ENCODE results near the gene CHCHD4. TPM values are rescaled to one million over a fixed set of nuclear protein-coding genes. Genes with fewer than 3 reads are reported as not detected.
"Not testable (repeated sequence)": the region's sequence is repeated elsewhere in the genome, so short reads cannot be mapped to it uniquely, and the experiment has no call there.

Gene CHCHD4
- total and polyA plus RNA-seq, 8 donors = 3.2 to 8.6 (median 5.3) TPM

GRCh38 chr3:14123308-14124222 lies 1.1 kb downstream of the CHCHD4 start:
- no peak for TF ChIP-seq CTCF (IDR thresholded peaks at IDR 0.05)
- FAIRE-seq (no peak), DNase-seq (no peak)

GRCh38 chr3:14122301-14122700 lies 2.4 kb downstream of the CHCHD4 start:
- no peak for DNase-seq
- ATAC-seq = no peak
- intact Hi-C loops (cut with DNase I) = no loop called here

More at GRCh38 chr3:14123308-14124222, 1.1 kb downstream of the CHCHD4 start:
- Histone ChIP-seq H3K27ac (peak overlapping the region; percentile 83 to 94 (median 91)), H3K9me3 (no peaks in the 10 kb centered on the region), H3K27me3 (no peaks in the 10 kb centered on the region), H3K36me3 (no peaks in the 10 kb centered on the region), H3K4me3 (peak overlapping the region; percentile 80 to 98 (median 90)), H3K4me1 (peaks cover 11 to 27% (median 22%) of the 10 kb centered on the region in 3 donors)
- 46 to 49% methylated on average over 15 of the region's 15 CpGs for WGBS, 2 donors
- ATAC-seq = no peak
- intact Hi-C loops (cut with DNase I) = no loop called here

GRCh38 chr3:14121859-14122258 lies 2.8 kb downstream of the CHCHD4 start:
- intact Hi-C loops (cut with DNase I) = no loop called here
- Histone ChIP-seq H3K9me3 (no peaks in the 10 kb centered on the region), H3K4me1 (peaks cover 13 to 32% (median 24%) of the 10 kb centered on the region in 3 donors), H3K27me3 (no peaks in the 10 kb centered on the region), H3K4me3 (no peak overlapping the region), H3K27ac (no peak overlapping the region), H3K36me3 (no peaks in the 10 kb centered on the region)
- FAIRE-seq (no peak), ATAC-seq (no peak), DNase-seq (no peak)
- TF ChIP-seq CTCF (IDR thresholded peaks at IDR 0.05) = no peak
- 87 to 95% methylated on average over 5 of the region's 5 CpGs for WGBS, 2 donors

More at GRCh38 chr3:14122301-14122700, 2.4 kb downstream of the CHCHD4 start:
- FAIRE-seq = no peak
- Histone ChIP-seq H3K27me3 (no peaks in the 10 kb centered on the region), H3K9me3 (no peaks in the 10 kb centered on the region), H3K27ac (no peak overlapping the region), H3K36me3 (no peaks in the 10 kb centered on the region), H3K4me3 (no peak overlapping the region), H3K4me1 (peaks cover 13 to 36% (median 27%) of the 10 kb centered on the region in 3 donors)
- 90% methylated on average over 3 of the region's 3 CpGs for WGBS, 2 donors
- TF ChIP-seq CTCF (IDR thresholded peaks at IDR 0.05) = no peak

- 94 to 96% methylated on average over 2 of the region's 2 CpGs for WGBS, 2 donors
- H3K4me1 ChIP-seq = peaks cover 8 to 24% (median 15%) of the 10 kb centered on the region in 3 donors
- H3K27ac ChIP-seq; H3K9me3 ChIP-seq; intact Hi-C loops (cut with DNase I); H3K27me3 ChIP-seq; ATAC-seq; H3K4me3 ChIP-seq; H3K36me3 ChIP-seq; FAIRE-seq; DNase-seq: not testable (repeated sequence)
Observed at GRCh38 chr3:14120921-14121448, 3.7 kb downstream of the CHCHD4 start.

- intact Hi-C loops (cut with DNase I) = no loop called here
Observed at GRCh38 chr3:14120111-14120920, 4.4 kb downstream of the CHCHD4 start.

More at GRCh38 chr3:14120111-14120920, 4.4 kb downstream of the CHCHD4 start:
- no peak for TF ChIP-seq CTCF (IDR thresholded peaks at IDR 0.05)
- FAIRE-seq = no peak
- no peaks in the 10 kb centered on the region for H3K9me3 ChIP-seq
- H3K36me3 ChIP-seq = peaks cover 0 to 9% (median 0%) of the 10 kb centered on the region in 3 donors
- 94 to 96% methylated on average over 11 of the region's 11 CpGs for WGBS, 2 donors
- H3K27me3 ChIP-seq = no peaks in the 10 kb centered on the region
- ATAC-seq = no peak
- H3K4me1 ChIP-seq = peaks cover 6 to 21% (median 11%) of the 10 kb centered on the region in 3 donors
- no peak overlapping the region for H3K4me3 ChIP-seq
- no peak overlapping the region for H3K27ac ChIP-seq
- DNase-seq = no peak
